HG03280 (cell line): ENCODE data around the gene RNF20.
"Not testable (repeated sequence)": the region's sequence is repeated elsewhere in the genome, so short reads cannot be mapped to it uniquely, and the experiment has no call there.

Source experiments
- ATAC-seq: cut with Tn5 transposase; IDR thresholded peaks from one replicate; pipeline ENCODE4 v1.9.1; 2021; ENCODE audit warnings: mild to moderate bottlenecking, moderate library complexity; ENCODE audit not compliant: unreplicated experiment

The RNF20 gene

GRCh38 chr9:101533334-101534204 is at the start of gene RNF20:
Gene RNF20 (plus strand): TSS chr9:101533853. CDS start chr9:101535424, 1,571 bp downstream.
- peak; percentile 96 for ATAC-seq

GRCh38 chr9:101484046-101484445 is 49.6 kb upstream of the RNF20 start:
- no peak for ATAC-seq

GRCh38 chr9:101485924-101486692 is 47.5 kb upstream of the RNF20 start:
- ATAC-seq, result no peak

GRCh38 chr9:101486693-101487442 is 46.8 kb upstream of the RNF20 start:
- ATAC-seq, result no peak

GRCh38 chr9:101487443-101487840 is 46.2 kb upstream of the RNF20 start:
- no peak for ATAC-seq

- no peak for ATAC-seq
These were observed 37.8 kb upstream of the RNF20 start for GRCh38 chr9:101495810-101496209.

- ATAC-seq, result no peak
These were observed 35.3 kb upstream of the RNF20 start for GRCh38 chr9:101498323-101498722.

GRCh38 chr9:101504188-101504587 is 29.5 kb upstream of the RNF20 start:
- ATAC-seq, result no peak

GRCh38 chr9:101508211-101508610 is 25.4 kb upstream of the RNF20 start:
- ATAC-seq, result no peak

- no peak for ATAC-seq
These were observed 24.1 kb upstream of the RNF20 start for GRCh38 chr9:101509572-101509971.

GRCh38 chr9:101510459-101510858 is 23.2 kb upstream of the RNF20 start:
- ATAC-seq, result no peak

- ATAC-seq, result no peak
These were observed 22.6 kb upstream of the RNF20 start for GRCh38 chr9:101511009-101511408.

- ATAC-seq, result no peak
These were observed 21.5 kb upstream of the RNF20 start for GRCh38 chr9:101512116-101512515.

- ATAC-seq, result no peak
These were observed 20.3 kb upstream of the RNF20 start for GRCh38 chr9:101513351-101513750.

GRCh38 chr9:101514071-101514470 is 19.6 kb upstream of the RNF20 start:
- ATAC-seq, result no peak

GRCh38 chr9:101516655-101517054 is 17.0 kb upstream of the RNF20 start:
- ATAC-seq, result no peak

GRCh38 chr9:101518489-101518888 is 15.2 kb upstream of the RNF20 start:
- not testable (repeated sequence) for ATAC-seq

GRCh38 chr9:101524371-101524770 is 9.3 kb upstream of the RNF20 start:
- ATAC-seq, result no peak

- no peak for ATAC-seq
These were observed 6.6 kb upstream of the RNF20 start for GRCh38 chr9:101527066-101527465.

- no peak for ATAC-seq
These were observed 5.6 kb upstream of the RNF20 start for GRCh38 chr9:101528015-101528414.

- peak; percentile 53 for ATAC-seq
These were observed 3.5 kb upstream of the RNF20 start for GRCh38 chr9:101530076-101530711.
